Epithelial cell of alveolus of lung (primary cell): ENCODE results near the gene ATP10D. TPM values are rescaled to one million over a fixed set of nuclear protein-coding genes. Genes with fewer than 3 reads are reported as not detected.

Experiments
- total RNA-seq: library from RNA; depleted of rRNA; stranded (reverse); fragments of >200 nt; gene quantifications from 2 replicates; pipeline ENCODE4 v1.2.1, GENCODE V29; 2015

ATP10D gene
- 8.5 and 14.2 TPM in 2 replicates for total RNA-seq

GRCh38 chr4:47485047-47485692 lies at the start of gene ATP10D:
Gene ATP10D (plus strand): TSS chr4:47485275. CDS start chr4:47512541, 27,266 bp downstream.

GRCh38 chr4:47463235-47463956 lies 21.7 kb upstream of the ATP10D start, which contains the start of gene COMMD8:
Gene COMMD8 (minus strand): TSS chr4:47463702. CDS start chr4:47463651, 51 bp downstream.

Other genes starting within 250 kb of the ATP10D start
- gene COMMD8, start 21.6 kb upstream of the ATP10D start, total RNA-seq = 22.8 and 24.6 TPM in 2 replicates